HCT116 (cell line): Measurements from ENCODE around the gene LMTK3.

ENCODE experiments used
- EZH2phosphoT487 ChIP-seq: fragments of 200-600 bp; IDR thresholded peaks from 2 replicates; pipeline ENCODE4 v1.6.1; 2018; ENCODE audit warnings: antibody characterized with exemption, borderline replicate concordance
- FOSL1 ChIP-seq: IDR thresholded peaks from 2 replicates; pipeline ENCODE4 v1.6.1; 2012; ENCODE audit warnings: low read depth
- MAX ChIP-seq: IDR thresholded peaks from 2 replicates; pipeline ENCODE4 v1.6.1; 2012
- POLR2A ChIP-seq: IDR thresholded peaks from 2 replicates; pipeline ENCODE4 v1.7.0; 2011; ENCODE audit warnings: borderline replicate concordance; ENCODE audit not compliant: insufficient read depth, insufficient read length; ENCODE audit errors: extremely low read depth
- POLR2AphosphoS5 ChIP-seq: IDR thresholded peaks from 2 replicates; pipeline ENCODE4 v1.6.1; 2011; ENCODE audit warnings: mild to moderate bottlenecking, low read depth, low read length, moderate library complexity
- RAD21 ChIP-seq: IDR thresholded peaks from 2 replicates; pipeline ENCODE4 v1.6.1; 2012; ENCODE audit warnings: low read depth, mild to moderate bottlenecking
- SRF ChIP-seq: IDR thresholded peaks from 2 replicates; pipeline ENCODE4 v1.6.1; 2012; ENCODE audit warnings: low read depth
- YY1 ChIP-seq: IDR thresholded peaks from 2 replicates; pipeline ENCODE4 v1.6.1; 2011; ENCODE audit warnings: low read length, low read depth, moderate library complexity, mild to moderate bottlenecking; ENCODE audit not compliant: insufficient replicate concordance; ENCODE audit errors: extremely low read depth
- TF ChIP-seq, protein P1 (sequence below), 3 experiments: fragments of 200-600 bp in 1 of 3; sonication (generic) in 1 of 3; IDR thresholded peaks in 2 of 3; conservative IDR thresholded peaks in 1 of 3; 2 replicates each; pipeline ENCODE4 v1.5.1; 2012 to 2017; ENCODE audit warnings: low read depth in 2 of 3, low read length in 2 of 3, antibody characterized with exemption in 1 of 3, borderline replicate concordance in 1 of 3, control low read depth in 1 of 3, mild to moderate bottlenecking in 1 of 3, mixed read lengths in 1 of 3, mixed run types in 1 of 3, moderate library complexity in 1 of 3; ENCODE audit not compliant: insufficient read depth in 1 of 3

DNA sequence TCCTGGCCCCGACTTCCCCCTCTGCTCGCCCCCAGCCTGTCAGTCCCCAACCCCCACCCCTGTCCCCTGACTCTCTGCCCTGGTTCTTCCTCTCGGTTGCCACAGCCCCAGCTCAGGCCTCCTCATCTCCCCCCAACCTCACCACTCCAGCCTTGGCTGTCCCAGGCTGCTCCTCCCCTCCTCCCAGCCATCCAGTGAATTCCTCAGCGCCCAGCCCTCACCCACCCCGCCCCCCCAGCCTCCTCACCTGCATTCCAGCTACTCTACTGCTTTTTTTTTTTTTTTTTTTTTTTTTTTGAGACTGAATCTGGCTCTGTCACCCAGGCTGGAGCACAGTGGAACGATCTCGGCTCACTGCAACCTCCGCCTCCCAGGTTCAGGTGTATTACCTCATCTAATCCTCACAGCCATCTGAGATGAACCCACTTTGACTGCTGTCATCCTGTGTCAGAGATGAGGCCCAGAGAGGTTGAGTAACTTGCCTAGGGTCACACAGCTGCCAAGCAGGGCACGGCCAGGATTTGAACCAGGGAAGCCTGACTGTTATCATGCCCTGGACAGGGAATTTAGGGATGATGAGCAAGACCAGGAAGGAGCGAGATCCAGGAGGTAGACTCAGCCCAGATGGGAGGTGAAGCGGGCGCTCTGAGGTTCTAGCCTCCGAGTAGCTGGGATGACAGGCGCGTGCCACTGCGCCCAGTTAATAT lies 42.9 kb upstream of the LMTK3 start:
- TF ChIP-seq, protein P1, sequence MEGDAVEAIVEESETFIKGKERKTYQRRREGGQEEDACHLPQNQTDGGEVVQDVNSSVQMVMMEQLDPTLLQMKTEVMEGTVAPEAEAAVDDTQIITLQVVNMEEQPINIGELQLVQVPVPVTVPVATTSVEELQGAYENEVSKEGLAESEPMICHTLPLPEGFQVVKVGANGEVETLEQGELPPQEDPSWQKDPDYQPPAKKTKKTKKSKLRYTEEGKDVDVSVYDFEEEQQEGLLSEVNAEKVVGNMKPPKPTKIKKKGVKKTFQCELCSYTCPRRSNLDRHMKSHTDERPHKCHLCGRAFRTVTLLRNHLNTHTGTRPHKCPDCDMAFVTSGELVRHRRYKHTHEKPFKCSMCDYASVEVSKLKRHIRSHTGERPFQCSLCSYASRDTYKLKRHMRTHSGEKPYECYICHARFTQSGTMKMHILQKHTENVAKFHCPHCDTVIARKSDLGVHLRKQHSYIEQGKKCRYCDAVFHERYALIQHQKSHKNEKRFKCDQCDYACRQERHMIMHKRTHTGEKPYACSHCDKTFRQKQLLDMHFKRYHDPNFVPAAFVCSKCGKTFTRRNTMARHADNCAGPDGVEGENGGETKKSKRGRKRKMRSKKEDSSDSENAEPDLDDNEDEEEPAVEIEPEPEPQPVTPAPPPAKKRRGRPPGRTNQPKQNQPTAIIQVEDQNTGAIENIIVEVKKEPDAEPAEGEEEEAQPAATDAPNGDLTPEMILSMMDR (IDR thresholded peaks at IDR 0.05 in 2 of 3, conservative IDR thresholded peaks at IDR 0.05 in 1 of 3; ENCODE audit: borderline replicate concordance in 1 of 3, insufficient read depth in 1 of 3, low read depth in 2 of 3, low read length in 2 of 3) = no peak
- no peak for TF ChIP-seq EZH2phosphoT487
- TF ChIP-seq POLR2AphosphoS5 = no peak
- TF ChIP-seq SRF = no peak
- no peak for TF ChIP-seq RAD21
- TF ChIP-seq YY1 = no peak
- TF ChIP-seq POLR2A = no peak
- no peak for TF ChIP-seq MAX
- no peak for TF ChIP-seq FOSL1
